Calu3 (cell line): ENCODE data around the gene NT5DC3. TPM values are rescaled to one million over a fixed set of nuclear protein-coding genes. Genes with fewer than 3 reads are reported as not detected.

Source experiments
- BruUV-seq: library from RNA; stranded (reverse); fragments of 400-500 nt; replicated peaks from 2 replicates; lab custom pipeline; 2021; lab: Mats Ljungman, UMichigan
- CTCF ChIA-PET: fragments of 300-600 bp; sonication (Branson Sonifier 250); formaldehyde crosslinking; loops from one replicate; lab custom pipeline; 2022; ENCODE audit warnings: antibody characterized with exemption; lab: Charles Lee
- DNase-seq: peaks from one replicate; pipeline ENCODE4 v3.0.0; 2022
- H3K27ac Mint-ChIP-seq: one replicate; pipeline ENCODE4 v1.8.0; 2022; ENCODE audit warnings: mixed read lengths; ENCODE audit not compliant: unreplicated experiment
- H3K27me3 Mint-ChIP-seq: one replicate; pipeline ENCODE4 v1.8.0; 2022; ENCODE audit warnings: mixed read lengths; ENCODE audit not compliant: unreplicated experiment
- H3K36me3 Mint-ChIP-seq: one replicate; pipeline ENCODE4 v1.8.0; 2022; ENCODE audit warnings: mild to moderate bottlenecking, moderate library complexity, mixed read lengths; ENCODE audit not compliant: insufficient read depth, unreplicated experiment
- H3K4me1 Mint-ChIP-seq: one replicate; pipeline ENCODE4 v1.8.0; 2022; ENCODE audit warnings: mild to moderate bottlenecking, low read depth, mixed read lengths; ENCODE audit not compliant: unreplicated experiment
- H3K4me3 Mint-ChIP-seq: one replicate; pipeline ENCODE4 v1.8.0; 2022; ENCODE audit warnings: mild to moderate bottlenecking, low read depth, moderate library complexity, mixed read lengths; ENCODE audit not compliant: unreplicated experiment
- H3K9me3 Mint-ChIP-seq: one replicate; pipeline ENCODE4 v1.8.0; 2022; ENCODE audit warnings: low read depth, mixed read lengths; ENCODE audit not compliant: unreplicated experiment
- CTCF ChIP-seq: fragments of 200-600 bp; IDR thresholded peaks from one replicate; pipeline ENCODE4 v1.8.0; 2022; ENCODE audit warnings: antibody characterized with exemption; ENCODE audit not compliant: unreplicated experiment
- intact Hi-C: fragments of 100-400 bp; cut with micrococcal nuclease; formaldehyde crosslinking; loops from one replicate; pipeline ENCODE4 v1.10.0; 2022; ENCODE audit not compliant: unreplicated experiment
- total RNA-seq: library from RNA; stranded (reverse); gene quantifications from 2 replicates; pipeline ENCODE4 v1.2.3, GENCODE V29; 2022

NT5DC3 gene
- total RNA-seq, 1 experiment from 2014 or later: 24.0 TPM

GRCh38 chr12:103808239-103808880 is 32.7 kb downstream of the NT5DC3 start:
- H3K4me3 Mint-ChIP-seq: no peak overlapping the region
- peaks cover 41% of the 10 kb centered on the region for H3K4me1 Mint-ChIP-seq
- CTCF ChIA-PET: no interaction called here
- H3K27me3 Mint-ChIP-seq: no peaks in the 10 kb centered on the region
- peaks cover 3% of the 10 kb centered on the region for H3K9me3 Mint-ChIP-seq
- BruUV-seq: no TSS peak
- H3K36me3 Mint-ChIP-seq: peaks cover 26% of the 10 kb centered on the region
- DNase-seq: no peak
- TF ChIP-seq CTCF: no peak
- intact Hi-C loops: no loop called here
- no peak overlapping the region for H3K27ac Mint-ChIP-seq

GRCh38 chr12:103807561-103808238 is 33.3 kb downstream of the NT5DC3 start:
- Mint-ChIP-seq H3K4me1 (peaks cover 47% of the 10 kb centered on the region), H3K9me3 (peaks cover 3% of the 10 kb centered on the region), H3K27me3 (no peaks in the 10 kb centered on the region), H3K36me3 (peaks cover 28% of the 10 kb centered on the region), H3K27ac (peak overlapping the region; percentile 7), H3K4me3 (no peak overlapping the region)
- TF ChIP-seq CTCF: no peak
- CTCF ChIA-PET: no interaction called here
- intact Hi-C loops: no loop called here
- no peak for DNase-seq
- BruUV-seq: no TSS peak

- peaks cover 56% of the 10 kb centered on the region for H3K4me1 Mint-ChIP-seq
- intact Hi-C loops: no loop called here
- peak overlapping the region; percentile 7 for H3K27ac Mint-ChIP-seq
- BruUV-seq: no TSS peak
- no peaks in the 10 kb centered on the region for H3K27me3 Mint-ChIP-seq
- H3K4me3 Mint-ChIP-seq: no peak overlapping the region
- peaks cover 33% of the 10 kb centered on the region for H3K36me3 Mint-ChIP-seq
- CTCF ChIA-PET: no interaction called here
- H3K9me3 Mint-ChIP-seq: peaks cover 3% of the 10 kb centered on the region
- TF ChIP-seq CTCF: no peak
- DNase-seq: no peak
Observed at GRCh38 chr12:103806803-103807202, 34.2 kb downstream of the NT5DC3 start.

- CTCF ChIA-PET: interaction anchor here (0.8 kb wide), 1 partner anchor 501 kb away, joined by 7 read pairs; no protein-coding TSS in a partner anchor
Observed at GRCh38 chr12:103805655-103806360, 35.2 kb downstream of the NT5DC3 start.

More at GRCh38 chr12:103805655-103806360, 35.2 kb downstream of the NT5DC3 start:
- Mint-ChIP-seq H3K36me3 (peaks cover 36% of the 10 kb centered on the region), H3K9me3 (peaks cover 3% of the 10 kb centered on the region), H3K4me1 (peaks cover 66% of the 10 kb centered on the region), H3K4me3 (no peak overlapping the region), H3K27me3 (no peaks in the 10 kb centered on the region), H3K27ac (peak overlapping the region; percentile 63)
- no peak for DNase-seq
- no TSS peak for BruUV-seq
- intact Hi-C loops: no loop called here
- TF ChIP-seq CTCF: no peak
